Thoracic aorta (tissue), 2 donors: ENCODE results near the gene KCNJ8. TPM values are rescaled to one million over a fixed set of nuclear protein-coding genes. Genes with fewer than 3 reads are reported as not detected.
"Not testable (repeated sequence)": the region's sequence is repeated elsewhere in the genome, so short reads cannot be mapped to it uniquely, and the experiment has no call there.

ENCODE experiments used
- ATAC-seq: fragments of 150-250 bp; one replicate; pipeline ENCODE4 v1.8.0; 2017; ENCODE audit warnings: low read depth; ENCODE audit not compliant: insufficient number of reproducible peaks, low FRiP score
- DNase-seq: peaks from one replicate; pipeline ENCODE4 v3.0.0-alpha.2; 2020; ENCODE audit warnings: low spot score
- H3K27ac ChIP-seq, 2 donors: fragments of 200-600 bp; sonication (generic); 1 replicate in 1 of 2; 2 replicates in 1 of 2; pipeline ENCODE4 v1.5.1; 2016; ENCODE audit warnings: mild to moderate bottlenecking in 2 of 2, moderate library complexity in 2 of 2
- H3K27me3 ChIP-seq: fragments of 200-600 bp; sonication (generic); replicated peaks from 2 replicates; pipeline ENCODE4 v1.6.0; 2016; ENCODE audit warnings: mild to moderate bottlenecking; ENCODE audit not compliant: insufficient read depth
- H3K36me3 ChIP-seq: fragments of 200-600 bp; sonication (generic); one replicate; pipeline ENCODE4 v1.5.1; 2016
- H3K4me1 ChIP-seq, 2 donors: fragments of 200-600 bp; sonication (generic); 1 replicate in 1 of 2; 2 replicates in 1 of 2; pipeline versions ENCODE4 v1.5.1 to v1.6.0; 2016; ENCODE audit warnings: low read depth in 2 of 2, mild to moderate bottlenecking in 1 of 2; ENCODE audit not compliant: control insufficient read depth in 1 of 2
- H3K4me3 ChIP-seq: fragments of 200-600 bp; sonication (generic); 2 replicates; pipeline ENCODE4 v1.5.1; 2016; ENCODE audit warnings: mild to moderate bottlenecking
- H3K9me3 ChIP-seq: fragments of 200-600 bp; sonication (generic); 2 replicates; pipeline ENCODE4 v1.5.1; 2016
- total RNA-seq, 2 donors: library from RNA; depleted of rRNA; stranded (reverse); fragments of >200 nt; gene quantifications; one replicate each; pipeline versions ENCODE4 v1.1.0 to v1.2.3, GENCODE V29; 2016
- TF ChIP-seq, protein P1 (sequence below): fragments of 200-600 bp; sonication (generic); IDR thresholded peaks from one replicate; pipeline ENCODE4 v1.5.1; 2019; ENCODE audit warnings: antibody characterized with exemption

Gene KCNJ8
- total RNA-seq, 2 donors from 2014 or later, result 7.0 to 8.1 TPM

DNA sequence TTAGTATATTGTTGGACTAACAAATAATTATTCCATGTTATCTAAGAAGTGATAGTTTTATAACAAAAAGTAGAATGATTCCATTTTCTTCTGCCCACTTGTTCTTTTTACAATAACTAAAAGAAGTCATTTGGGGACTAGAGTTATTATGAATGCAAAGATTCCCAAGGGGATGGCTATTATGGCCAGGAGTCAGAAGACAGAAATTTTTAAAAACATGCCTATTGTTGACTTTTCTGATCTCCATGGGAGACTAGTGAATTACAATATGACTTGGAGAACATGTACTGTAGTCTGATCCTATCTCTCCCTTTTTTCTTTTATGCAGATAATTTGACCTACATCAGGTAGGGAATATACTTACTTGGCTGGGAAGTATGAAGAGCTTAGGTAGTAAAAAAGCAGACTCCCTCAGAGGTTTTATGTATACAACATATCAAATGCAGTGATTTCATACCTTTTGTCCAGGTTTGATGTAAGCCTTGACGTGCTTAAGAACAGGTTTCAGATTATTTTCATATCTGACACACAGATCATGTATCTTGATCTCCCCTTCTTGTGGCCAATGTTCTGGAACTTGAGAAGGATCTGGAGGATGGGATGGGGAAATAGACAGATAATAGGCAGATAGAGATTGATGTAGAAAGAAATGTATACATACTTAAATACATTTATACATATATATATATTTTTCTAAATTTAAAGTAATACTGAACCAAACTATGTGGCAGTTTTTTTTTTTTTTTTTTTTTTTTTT, 41.0 kb upstream of the KCNJ8 start:
- no peak for ATAC-seq
- H3K9me3 ChIP-seq, result no peaks in the 10 kb centered on the region
- no peaks in the 10 kb centered on the region for H3K27me3 ChIP-seq
- TF ChIP-seq, protein P1, sequence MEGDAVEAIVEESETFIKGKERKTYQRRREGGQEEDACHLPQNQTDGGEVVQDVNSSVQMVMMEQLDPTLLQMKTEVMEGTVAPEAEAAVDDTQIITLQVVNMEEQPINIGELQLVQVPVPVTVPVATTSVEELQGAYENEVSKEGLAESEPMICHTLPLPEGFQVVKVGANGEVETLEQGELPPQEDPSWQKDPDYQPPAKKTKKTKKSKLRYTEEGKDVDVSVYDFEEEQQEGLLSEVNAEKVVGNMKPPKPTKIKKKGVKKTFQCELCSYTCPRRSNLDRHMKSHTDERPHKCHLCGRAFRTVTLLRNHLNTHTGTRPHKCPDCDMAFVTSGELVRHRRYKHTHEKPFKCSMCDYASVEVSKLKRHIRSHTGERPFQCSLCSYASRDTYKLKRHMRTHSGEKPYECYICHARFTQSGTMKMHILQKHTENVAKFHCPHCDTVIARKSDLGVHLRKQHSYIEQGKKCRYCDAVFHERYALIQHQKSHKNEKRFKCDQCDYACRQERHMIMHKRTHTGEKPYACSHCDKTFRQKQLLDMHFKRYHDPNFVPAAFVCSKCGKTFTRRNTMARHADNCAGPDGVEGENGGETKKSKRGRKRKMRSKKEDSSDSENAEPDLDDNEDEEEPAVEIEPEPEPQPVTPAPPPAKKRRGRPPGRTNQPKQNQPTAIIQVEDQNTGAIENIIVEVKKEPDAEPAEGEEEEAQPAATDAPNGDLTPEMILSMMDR, result no peak
- peaks cover 9 to 40% of the 10 kb centered on the region in 2 donors for H3K4me1 ChIP-seq
- H3K27ac ChIP-seq, result no peak overlapping the region
- no peak for DNase-seq
- no peak overlapping the region for H3K4me3 ChIP-seq
- H3K36me3 ChIP-seq, result no peaks in the 10 kb centered on the region

- ATAC-seq, result no peak
- TF ChIP-seq, protein P1, result no peak
These were observed 40.3 kb upstream of the KCNJ8 start for GRCh38 chr12:21814814-21815213.

GRCh38 chr12:21814327-21814726, 39.8 kb upstream of the KCNJ8 start:
- TF ChIP-seq, protein P1, result no peak
- peaks cover 9 to 35% of the 10 kb centered on the region in 2 donors for H3K4me1 ChIP-seq
- no peaks in the 10 kb centered on the region for H3K9me3 ChIP-seq
- no peaks in the 10 kb centered on the region for H3K36me3 ChIP-seq
- DNase-seq, result no peak
- H3K27ac ChIP-seq, result no peak overlapping the region
- no peaks in the 10 kb centered on the region for H3K27me3 ChIP-seq
- no peak for ATAC-seq
- no peak overlapping the region for H3K4me3 ChIP-seq

More at GRCh38 chr12:21814814-21815213, 40.3 kb upstream of the KCNJ8 start:
- Histone ChIP-seq H3K27me3 (no peaks in the 10 kb centered on the region), H3K27ac (no peak overlapping the region), H3K4me1 (peaks cover 9 to 39% of the 10 kb centered on the region in 2 donors), H3K9me3 (no peaks in the 10 kb centered on the region), H3K4me3 (no peak overlapping the region), H3K36me3 (no peaks in the 10 kb centered on the region)
- no peak for DNase-seq

- ATAC-seq, result no peak
These were observed 39.2 kb upstream of the KCNJ8 start for GRCh38 chr12:21813751-21814150.

GRCh38 chr12:21813125-21813524, 38.6 kb upstream of the KCNJ8 start:
- no peaks in the 10 kb centered on the region for H3K27me3 ChIP-seq
- H3K4me3 ChIP-seq, result no peak overlapping the region
- ATAC-seq (no peak), DNase-seq (no peak)
- no peaks in the 10 kb centered on the region for H3K36me3 ChIP-seq
- no peak overlapping the region for H3K27ac ChIP-seq
- peaks cover 4 to 23% of the 10 kb centered on the region in 2 donors for H3K4me1 ChIP-seq
- TF ChIP-seq, protein P1, result no peak
- H3K9me3 ChIP-seq, result no peaks in the 10 kb centered on the region

More at GRCh38 chr12:21813751-21814150, 39.2 kb upstream of the KCNJ8 start:
- TF ChIP-seq, protein P1, result no peak
- no peaks in the 10 kb centered on the region for H3K36me3 ChIP-seq
- no peak overlapping the region for H3K27ac ChIP-seq
- no peaks in the 10 kb centered on the region for H3K27me3 ChIP-seq
- DNase-seq, result no peak
- H3K4me3 ChIP-seq, result no peak overlapping the region
- H3K4me1 ChIP-seq, result peaks cover 6 to 29% of the 10 kb centered on the region in 2 donors
- H3K9me3 ChIP-seq, result no peaks in the 10 kb centered on the region

GRCh38 chr12:21812340-21812739, 37.8 kb upstream of the KCNJ8 start:
- not testable (repeated sequence) for H3K4me3 ChIP-seq, ATAC-seq, DNase-seq, H3K27me3 ChIP-seq, H3K36me3 ChIP-seq, H3K27ac ChIP-seq, H3K9me3 ChIP-seq
- peaks cover 4 to 19% of the 10 kb centered on the region in 2 donors for H3K4me1 ChIP-seq
